VCaP (cell line): Measurements from ENCODE around the gene SLC40A1.

Experiments
- H3K27ac ChIP-seq: fragments of 450-650 bp; 2 replicates; pipeline ENCODE4 v1.5.1; 2017
- CTCF ChIP-seq: fragments of 450-650 bp; conservative IDR thresholded peaks from 2 replicates; pipeline ENCODE4 v1.5.1; 2017; ENCODE audit warnings: mild to moderate bottlenecking, moderate library complexity

Gene SLC40A1, protein sequence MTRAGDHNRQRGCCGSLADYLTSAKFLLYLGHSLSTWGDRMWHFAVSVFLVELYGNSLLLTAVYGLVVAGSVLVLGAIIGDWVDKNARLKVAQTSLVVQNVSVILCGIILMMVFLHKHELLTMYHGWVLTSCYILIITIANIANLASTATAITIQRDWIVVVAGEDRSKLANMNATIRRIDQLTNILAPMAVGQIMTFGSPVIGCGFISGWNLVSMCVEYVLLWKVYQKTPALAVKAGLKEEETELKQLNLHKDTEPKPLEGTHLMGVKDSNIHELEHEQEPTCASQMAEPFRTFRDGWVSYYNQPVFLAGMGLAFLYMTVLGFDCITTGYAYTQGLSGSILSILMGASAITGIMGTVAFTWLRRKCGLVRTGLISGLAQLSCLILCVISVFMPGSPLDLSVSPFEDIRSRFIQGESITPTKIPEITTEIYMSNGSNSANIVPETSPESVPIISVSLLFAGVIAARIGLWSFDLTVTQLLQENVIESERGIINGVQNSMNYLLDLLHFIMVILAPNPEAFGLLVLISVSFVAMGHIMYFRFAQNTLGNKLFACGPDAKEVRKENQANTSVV

GRCh38 chr2:189580658-189581353 is at the start of gene SLC40A1:
Gene SLC40A1, minus strand, starts transcription at chr2:189580786. Its CDS starts 326 bp downstream, at chr2:189580460.
- H3K27ac ChIP-seq: peak within 1 kb of the TSS; percentile 94
- TF ChIP-seq CTCF: no peak

DNA sequence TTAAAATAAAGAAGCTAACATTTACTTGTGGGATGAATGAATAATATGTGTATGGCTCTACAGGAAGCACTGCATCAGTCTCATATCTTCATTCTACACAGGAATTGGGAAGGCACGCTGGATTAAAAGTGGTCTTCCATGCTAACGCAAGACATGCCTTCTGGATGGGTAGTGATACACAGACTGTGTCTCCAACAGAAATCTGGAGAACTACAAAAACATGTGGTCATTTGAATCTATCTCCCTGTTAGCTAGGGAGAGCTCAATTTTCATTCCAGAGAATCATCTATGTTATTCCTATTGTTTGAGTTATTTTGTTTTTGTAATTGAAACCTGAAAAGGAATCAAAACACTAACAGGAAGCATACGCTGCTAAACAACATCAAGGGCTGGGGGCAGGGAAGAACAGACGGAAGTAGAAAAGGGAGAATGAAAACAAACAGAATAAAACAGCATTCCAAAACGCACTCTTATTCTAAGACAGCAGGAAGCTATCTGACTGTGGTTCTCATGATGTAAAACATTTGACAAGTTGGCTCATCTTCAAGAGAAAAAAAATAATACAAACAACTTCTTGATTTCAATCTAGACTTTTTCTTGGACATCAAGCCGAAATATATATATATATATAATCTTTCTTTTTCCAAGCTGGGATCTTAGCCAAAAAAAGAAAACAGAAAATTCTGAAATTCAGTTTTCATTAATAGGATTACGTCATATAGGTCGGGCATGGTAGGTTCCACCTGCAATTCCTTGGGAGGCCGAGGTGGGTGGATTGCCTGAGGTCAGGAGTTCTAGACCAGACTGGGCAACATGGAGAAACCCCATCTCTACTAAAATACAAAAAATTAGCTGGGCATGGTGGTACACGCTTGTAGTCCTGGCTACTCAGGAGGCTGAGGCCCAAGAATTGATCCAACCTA is 49.2 kb upstream of the SLC40A1 start:
- H3K27ac ChIP-seq: peak overlapping the region; percentile 32; the same call in 1 of the 2 replicates
- no peak for TF ChIP-seq CTCF

- H3K27ac ChIP-seq: peak overlapping the region; percentile 32; the same call in 1 of the 2 replicates
- no peak for TF ChIP-seq CTCF
Measured at GRCh38 chr2:189628817-189629530, 48.4 kb upstream of the SLC40A1 start.

DNA sequence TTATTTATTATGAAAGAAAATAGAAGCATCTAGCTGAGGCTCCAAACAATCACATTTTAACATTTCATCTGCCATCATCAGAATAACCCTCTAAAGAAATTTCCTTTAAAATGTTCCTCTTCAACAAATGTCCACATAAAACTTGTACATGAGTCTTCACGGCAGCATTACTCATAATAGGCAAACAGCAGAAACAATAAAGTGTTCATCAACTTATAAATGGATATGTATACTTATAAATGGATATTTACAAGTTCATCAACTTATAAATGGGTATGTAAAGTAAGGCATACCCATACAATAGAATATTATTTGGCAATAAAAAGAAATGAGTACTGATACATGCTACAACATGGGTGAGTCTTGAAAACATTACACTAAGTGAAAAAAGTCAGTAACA is 47.2 kb upstream of the SLC40A1 start:
- no peak overlapping the region for H3K27ac ChIP-seq
- TF ChIP-seq CTCF: no peak

DNA sequence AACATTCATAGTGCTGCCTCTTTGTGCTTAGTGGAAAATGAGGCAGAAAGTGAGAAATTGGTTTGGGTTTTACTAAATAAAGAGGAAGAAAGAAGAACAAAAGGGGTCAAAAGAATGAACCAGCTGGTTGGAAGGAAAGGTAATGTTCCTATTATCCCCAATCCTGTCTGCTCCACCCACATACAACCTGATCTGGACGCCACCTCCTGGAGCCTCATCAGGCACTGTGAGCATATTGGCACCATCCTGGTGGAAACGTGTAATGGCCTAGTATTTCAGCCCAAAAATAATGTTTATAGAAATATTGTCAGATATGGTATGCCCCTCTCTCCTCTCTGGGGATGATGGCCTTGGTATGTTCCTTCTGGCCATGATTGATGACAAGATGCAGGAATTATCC is 45.0 kb upstream of the SLC40A1 start:
- no peak overlapping the region for H3K27ac ChIP-seq
- no peak for TF ChIP-seq CTCF

GRCh38 chr2:189624648-189625355 is 44.2 kb upstream of the SLC40A1 start:
- TF ChIP-seq CTCF: no peak
- H3K27ac ChIP-seq: no peak overlapping the region
